Left forelimb (tissue), 1 donor: ENCODE results near the gene NCOA6.
"Not testable (repeated sequence)": the region's sequence is repeated elsewhere in the genome, so short reads cannot be mapped to it uniquely, and the experiment has no call there.

Source experiments
- DNase-seq: peaks from one replicate; pipeline ENCODE4 v3.0.0-alpha.2; 2018; ENCODE audit warnings: low spot score

Gene NCOA6

GRCh38 chr20:34829191-34829590, 3.7 kb upstream of the NCOA6 start:
- DNase-seq = no peak

- peak; percentile 70 for DNase-seq
Measured at GRCh38 chr20:34824806-34825529, 483 bp downstream of the NCOA6 start.

GRCh38 chr20:34824452-34824805, 1.0 kb downstream of the NCOA6 start:
- peak; percentile 67 for DNase-seq

- no peak for DNase-seq
Measured at GRCh38 chr20:34824026-34824425, 1.4 kb downstream of the NCOA6 start.

- no peak for DNase-seq
Measured at GRCh38 chr20:34820805-34821578, 4.5 kb downstream of the NCOA6 start.

- DNase-seq = no peak
Measured at GRCh38 chr20:34817801-34818200, 7.7 kb downstream of the NCOA6 start.

- no peak for DNase-seq
Measured at GRCh38 chr20:34817072-34817471, 8.4 kb downstream of the NCOA6 start.

- no peak for DNase-seq
Measured at GRCh38 chr20:34815636-34816035, 9.8 kb downstream of the NCOA6 start.

GRCh38 chr20:34808583-34808982, 16.9 kb downstream of the NCOA6 start:
- no peak for DNase-seq

GRCh38 chr20:34807944-34808465, 17.4 kb downstream of the NCOA6 start:
- DNase-seq = not testable (repeated sequence)

GRCh38 chr20:34806255-34806654, 19.2 kb downstream of the NCOA6 start:
- no peak for DNase-seq

GRCh38 chr20:34798871-34799270, 26.6 kb downstream of the NCOA6 start:
- no peak for DNase-seq

GRCh38 chr20:34798328-34798727, 27.1 kb downstream of the NCOA6 start:
- no peak for DNase-seq

- no peak for DNase-seq
Measured at GRCh38 chr20:34797012-34797995, 28.1 kb downstream of the NCOA6 start.

- DNase-seq = no peak
Measured at GRCh38 chr20:34794006-34794585, 31.4 kb downstream of the NCOA6 start.

- no peak for DNase-seq
Measured at GRCh38 chr20:34792687-34793363, 32.6 kb downstream of the NCOA6 start.

GRCh38 chr20:34791289-34792020, 34.0 kb downstream of the NCOA6 start:
- DNase-seq = no peak

- no peak for DNase-seq
Measured at GRCh38 chr20:34781220-34781619, 44.2 kb downstream of the NCOA6 start.

GRCh38 chr20:34780291-34780690, 45.2 kb downstream of the NCOA6 start:
- not testable (repeated sequence) for DNase-seq

GRCh38 chr20:34776177-34776576, 49.3 kb downstream of the NCOA6 start:
- no peak for DNase-seq
